Ramos (cell line): Measurements from ENCODE around the gene GYPA.
"Not testable (repeated sequence)": the region's sequence is repeated elsewhere in the genome, so short reads cannot be mapped to it uniquely, and the experiment has no call there.

Experiments
- in situ Hi-C: fragments of 300-500 bp; cut with MboI; formaldehyde crosslinking; loops from one replicate; pipeline ENCODE4 v1.14.3; 2022; ENCODE audit warnings: low sequenced_read_pairs; ENCODE audit not compliant: unreplicated experiment

GYPA gene

DNA sequence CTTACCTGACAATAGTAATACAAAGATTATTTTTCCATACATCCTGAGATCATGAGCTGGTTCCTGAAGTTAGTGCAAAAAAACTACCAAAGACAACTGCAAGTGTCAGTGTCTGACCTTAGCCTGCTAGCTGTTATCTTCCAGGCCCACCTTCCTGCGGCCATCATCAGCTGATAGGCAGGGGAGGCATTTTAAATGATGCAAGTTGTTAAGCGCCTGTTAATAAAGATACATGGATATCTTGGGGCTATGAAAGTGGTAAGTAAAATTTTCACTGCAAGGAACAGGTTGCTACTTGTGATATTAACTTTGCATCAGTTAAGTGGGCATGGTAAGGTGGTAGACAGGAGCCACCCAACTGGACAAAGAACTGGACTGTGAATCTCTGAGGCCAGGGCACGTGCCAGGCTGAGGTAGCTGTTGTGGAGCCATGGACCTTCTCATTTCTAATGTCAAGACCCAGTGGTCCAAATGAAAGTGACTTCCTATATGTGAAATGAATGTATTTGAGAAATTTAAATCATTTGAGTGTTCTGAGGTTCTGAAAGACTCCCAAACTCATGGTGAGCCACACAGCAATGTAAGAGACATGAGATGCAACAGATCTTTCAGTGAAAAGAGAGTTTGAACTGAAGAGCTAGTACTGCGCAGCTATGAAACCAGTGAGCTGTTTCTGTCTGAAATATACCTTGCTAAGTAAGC is at the start of gene GYPA:
TSS of gene GYPA (minus strand) at position 125 of the 702 bp plus-strand sequence. CDS start at position 42, 83 bp downstream.
- in situ Hi-C loops: not testable (repeated sequence)

DNA sequence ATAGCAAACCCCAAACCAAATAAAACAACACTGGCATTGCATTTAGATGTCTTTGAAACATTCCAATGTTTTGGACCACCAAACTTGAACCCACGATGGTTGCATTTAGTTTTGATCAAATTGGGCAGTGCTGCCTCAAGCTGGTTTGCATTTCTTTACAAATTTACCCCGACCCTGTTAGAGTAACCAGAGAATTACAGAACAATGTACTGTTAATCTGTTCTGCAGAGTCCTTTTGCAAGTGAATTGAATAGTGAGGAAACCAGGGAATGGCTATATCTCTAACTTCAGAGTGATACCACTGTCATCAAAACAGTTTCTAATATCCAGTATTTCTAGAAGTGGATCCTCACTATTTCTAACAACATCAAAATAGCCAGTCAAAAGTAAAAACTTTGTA is 49.5 kb upstream of the GYPA start:
- in situ Hi-C loops: loop anchor here (25.0 kb wide), 2 partner anchors 872 to 1422 kb away; partner anchors contain the start of gene MMAA

DNA sequence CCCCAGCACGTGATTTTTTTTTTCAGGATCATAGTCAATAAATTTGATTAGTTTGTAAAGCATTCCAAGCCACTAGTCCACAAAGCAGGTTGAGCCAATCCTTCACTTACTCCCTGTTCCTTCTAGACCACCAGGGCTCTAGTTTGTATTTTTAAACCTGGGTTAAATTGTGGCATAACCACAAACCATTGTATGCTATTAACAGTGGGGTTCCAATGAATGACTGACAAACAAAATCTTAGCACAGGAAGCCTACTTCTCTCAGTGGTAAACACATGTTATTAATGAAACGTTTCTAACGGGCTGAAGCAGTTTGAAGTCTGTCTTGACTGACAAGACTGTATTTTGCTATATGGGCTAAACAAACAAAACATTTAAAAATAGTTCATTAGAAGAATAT is 48.6 kb upstream of the GYPA start:
- in situ Hi-C loops: loop anchor here (25.0 kb wide), 2 partner anchors 873 to 1423 kb away; partner anchors contain the start of gene MMAA

- in situ Hi-C loops: loop anchor here (25.0 kb wide), 2 partner anchors 877 to 1427 kb away; partner anchors contain the start of gene MMAA
Measured at GRCh38 chr4:144185086-144185485, 44.6 kb upstream of the GYPA start.

GRCh38 chr4:144183165-144183564 is 42.6 kb upstream of the GYPA start:
- in situ Hi-C loops: loop anchor here (25.0 kb wide), 2 partner anchors 879 to 1429 kb away; partner anchors contain the start of gene MMAA

- in situ Hi-C loops: loop anchor here (25.0 kb wide), 2 partner anchors 881 to 1431 kb away; partner anchors contain the start of gene MMAA
Measured at GRCh38 chr4:144181391-144181790, 40.9 kb upstream of the GYPA start.

GRCh38 chr4:144179152-144179739 is 38.7 kb upstream of the GYPA start:
- in situ Hi-C loops: loop anchor here (25.0 kb wide), 2 partner anchors 883 to 1433 kb away; partner anchors contain the start of gene MMAA

DNA sequence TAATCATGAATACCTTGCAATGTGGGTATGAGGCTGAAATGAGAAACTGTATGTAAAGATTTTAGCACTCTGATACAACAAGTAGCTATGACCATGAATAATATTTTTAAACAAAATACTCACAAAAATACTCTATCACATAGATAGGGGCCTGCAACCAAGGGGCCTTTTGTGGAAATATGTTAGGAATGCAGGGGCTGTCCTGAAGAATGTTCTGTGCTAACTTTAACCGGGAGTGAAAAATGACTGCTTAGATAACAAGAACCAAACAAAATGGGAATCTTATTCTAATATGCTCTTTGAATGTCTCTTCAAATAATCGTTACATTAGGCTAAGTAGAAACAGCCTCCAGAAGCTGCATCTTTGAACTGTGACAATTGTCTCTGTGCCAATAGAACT is 37.9 kb upstream of the GYPA start:
- in situ Hi-C loops: loop anchor here (25.0 kb wide), 2 partner anchors 884 to 1434 kb away; partner anchors contain the start of gene MMAA

DNA sequence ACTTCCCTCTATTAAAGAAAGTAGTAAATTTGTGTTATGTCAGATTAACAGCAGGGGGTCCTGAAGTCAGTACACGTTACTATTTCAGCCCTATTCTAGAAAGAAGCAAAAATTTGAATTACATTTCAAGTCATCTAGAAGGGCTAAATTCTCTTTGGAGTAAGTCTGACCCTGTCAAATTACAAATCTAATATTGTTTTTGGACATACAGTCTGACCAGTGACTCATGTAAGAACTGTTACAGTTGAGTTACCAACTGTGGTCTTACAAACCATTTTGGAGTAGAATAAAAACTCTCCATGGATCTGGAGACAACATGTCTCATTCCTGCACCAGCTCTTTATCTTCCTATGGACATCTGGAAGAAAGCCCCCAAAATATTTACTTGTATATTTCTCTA is 36.0 kb upstream of the GYPA start:
- in situ Hi-C loops: loop anchor here (25.0 kb wide), 2 partner anchors 886 to 1436 kb away; partner anchors contain the start of gene MMAA

GRCh38 chr4:144174401-144175067 is 34.0 kb upstream of the GYPA start:
- in situ Hi-C loops: loop anchor here (25.0 kb wide), 2 partner anchors 888 to 1438 kb away; partner anchors contain the start of gene MMAA

DNA sequence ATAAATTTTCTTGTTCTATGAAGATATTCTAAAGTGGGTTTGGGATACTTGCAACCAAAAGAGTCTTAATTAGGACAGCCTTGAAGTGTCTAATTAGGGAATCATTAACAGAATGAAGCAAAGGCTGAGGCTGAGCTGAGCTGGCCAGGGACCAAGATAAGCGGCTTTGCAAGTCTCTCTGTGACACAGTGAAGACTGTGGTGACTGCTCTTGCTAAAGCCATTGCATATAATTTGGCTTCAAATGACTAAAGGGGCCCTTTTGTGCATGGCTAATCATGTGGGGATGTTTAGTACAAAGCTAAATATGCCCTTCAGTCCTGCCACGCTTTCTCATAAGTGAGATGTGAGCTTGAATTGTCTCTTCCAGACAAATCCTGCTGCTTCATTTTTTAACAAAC is 31.2 kb upstream of the GYPA start:
- in situ Hi-C loops: no loop called here

GRCh38 chr4:144169211-144169610 is 28.7 kb upstream of the GYPA start:
- in situ Hi-C loops: no loop called here

DNA sequence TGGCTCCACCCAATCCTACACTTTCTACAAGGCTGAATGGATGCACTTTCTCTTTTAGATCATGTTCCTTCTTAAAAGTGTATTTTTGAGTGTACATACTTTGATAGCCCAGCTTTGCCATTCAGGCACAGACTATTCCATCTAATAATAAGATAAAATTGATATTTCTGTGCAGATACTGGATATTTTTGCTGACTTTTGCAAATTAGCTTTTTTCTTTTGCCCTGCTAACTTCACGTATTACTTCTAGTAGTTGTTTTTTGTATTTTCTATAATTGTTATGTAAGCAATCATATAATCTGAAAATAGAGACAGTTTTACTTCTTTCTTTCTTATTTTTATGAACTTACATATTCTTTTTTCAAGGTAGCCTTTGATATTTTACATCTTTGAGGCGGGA is 13.5 kb upstream of the GYPA start:
- in situ Hi-C loops: no loop called here

DNA sequence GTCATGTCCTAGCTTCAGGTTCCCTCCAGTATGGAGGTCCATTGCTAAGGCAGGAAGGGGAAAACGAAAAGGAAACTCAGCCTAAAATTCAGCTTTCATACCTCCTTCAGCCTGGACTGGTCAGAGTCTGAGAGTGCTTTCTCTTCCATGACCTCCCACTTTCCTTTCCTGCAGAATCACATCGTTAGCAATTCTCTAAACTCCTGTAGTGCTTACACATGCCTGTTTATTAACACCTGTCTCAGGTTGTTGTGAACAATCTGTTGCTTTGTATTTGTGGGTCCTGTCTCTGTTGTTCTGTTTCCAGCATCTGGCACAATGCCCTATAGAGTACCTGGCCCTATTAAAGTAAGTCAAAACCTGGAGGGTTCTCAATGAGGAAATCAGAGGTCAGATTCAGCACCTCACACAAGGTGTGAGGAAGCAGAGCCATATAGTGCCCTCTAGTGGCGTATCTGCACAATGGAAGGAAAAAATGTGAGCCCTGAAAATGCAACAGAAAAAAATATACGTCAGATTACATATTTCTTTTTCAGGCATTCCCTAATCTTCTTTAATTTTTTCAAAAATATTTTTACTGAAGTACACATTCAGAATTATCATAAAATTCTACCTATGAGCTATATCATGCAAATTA is 2.3 kb upstream of the GYPA start:
- in situ Hi-C loops: not testable (repeated sequence)

GRCh38 chr4:144141493-144141892 is 975 bp upstream of the GYPA start:
- in situ Hi-C loops: no loop called here

GRCh38 chr4:144139991-144140390 is 527 bp downstream of the GYPA start:
- in situ Hi-C loops: not testable (repeated sequence)

GRCh38 chr4:144139547-144139946 is 971 bp downstream of the GYPA start:
- in situ Hi-C loops: not testable (repeated sequence)

DNA sequence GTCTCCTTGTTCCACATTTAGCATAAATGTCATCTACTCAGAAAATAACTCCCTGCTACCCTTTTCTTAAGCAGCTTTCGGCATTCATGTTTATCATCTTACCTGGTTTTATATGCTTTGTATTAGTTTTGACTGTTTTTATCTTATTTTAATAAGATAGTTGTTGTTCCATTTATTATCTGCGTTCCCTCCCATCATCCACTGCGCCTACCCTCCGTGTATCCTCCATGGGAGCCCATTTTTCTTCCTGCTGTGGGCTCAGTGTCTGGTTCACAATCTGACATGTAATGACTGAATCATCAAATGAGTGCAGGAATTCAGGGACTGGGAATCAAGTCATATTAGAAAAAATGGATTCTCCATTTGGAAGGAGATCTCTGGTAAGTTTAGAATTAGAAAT is 2.3 kb downstream of the GYPA start:
- in situ Hi-C loops: not testable (repeated sequence)

DNA sequence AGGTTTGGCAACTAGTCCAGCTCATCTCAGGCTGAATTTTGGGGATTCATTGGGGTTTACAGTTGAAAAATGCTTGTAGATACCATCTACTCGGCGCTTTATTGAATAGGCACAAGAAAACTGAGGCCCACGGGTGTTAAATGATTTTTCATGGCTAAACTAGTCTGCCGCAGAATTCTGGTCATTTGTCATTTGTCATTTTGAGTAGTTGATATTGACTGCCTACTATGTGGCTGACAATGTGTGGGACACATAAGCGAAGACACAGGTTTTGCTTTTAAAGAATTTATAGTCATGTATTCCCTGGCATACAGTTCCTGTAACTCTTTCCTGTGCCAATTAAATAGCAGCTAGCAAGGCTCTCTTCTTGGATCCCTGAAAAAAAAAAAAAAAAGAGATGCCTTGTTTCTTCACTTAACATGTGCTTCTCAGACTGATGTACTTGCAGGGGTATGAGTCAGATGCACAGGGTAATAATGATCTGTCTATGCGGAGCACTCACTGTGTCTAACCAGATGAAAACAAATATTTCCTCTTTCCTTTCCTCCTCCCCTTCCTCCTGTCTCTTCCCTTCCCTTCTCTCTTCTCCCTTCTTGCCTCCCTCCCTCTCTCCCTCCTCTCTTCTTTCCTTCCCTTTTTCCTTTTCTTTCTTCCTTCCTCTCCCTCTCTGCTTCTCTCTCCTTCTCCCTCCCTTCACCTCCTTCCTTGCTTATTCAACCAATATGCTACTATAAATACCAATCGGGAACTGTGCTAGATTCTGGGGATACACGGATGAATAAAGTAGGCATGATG is 3.2 kb downstream of the GYPA start:
- in situ Hi-C loops: not testable (repeated sequence)
